RKO (cell line): ENCODE data around the gene LRFN2.

Experiments used
- DNase-seq: peaks from one replicate; pipeline ENCODE4 v3.0.0-alpha.2; 2016; ENCODE audit warnings: low spot score

Gene LRFN2

GRCh38 chr6:40543776-40544175, 43.4 kb downstream of the LRFN2 start:
- no peak for DNase-seq

- DNase-seq = no peak
Observed at GRCh38 chr6:40543146-40543545, 44.0 kb downstream of the LRFN2 start.

GRCh38 chr6:40542175-40542764, 44.9 kb downstream of the LRFN2 start:
- DNase-seq = no peak

DNA sequence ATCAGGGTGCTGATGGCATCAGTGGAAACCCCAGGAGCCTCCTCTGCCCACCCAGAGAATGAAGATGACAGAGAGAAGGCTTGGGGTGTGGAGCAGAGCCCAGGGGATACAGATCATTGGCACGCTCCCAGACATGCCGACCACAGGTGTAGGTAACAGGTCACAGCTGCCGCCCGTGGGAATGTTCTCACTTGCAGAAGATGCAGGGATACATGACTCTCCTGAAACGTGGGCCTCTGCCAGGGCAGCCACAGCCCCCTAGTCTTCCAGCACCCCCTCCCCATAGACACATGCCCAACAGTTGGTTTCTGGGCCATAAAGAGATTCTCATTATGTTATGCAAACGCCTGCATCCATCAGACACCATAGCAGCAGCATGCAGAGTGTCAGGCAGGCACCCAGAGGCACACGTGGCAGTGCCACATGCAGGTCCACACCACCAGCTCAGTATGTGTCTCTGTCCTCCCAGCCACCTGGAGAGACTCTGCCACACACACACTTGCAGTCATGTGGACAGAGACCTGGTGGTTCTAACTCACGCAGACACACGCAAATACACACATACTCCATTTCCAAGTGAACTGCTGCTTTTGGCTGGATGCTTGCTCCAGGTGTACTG, 45.5 kb downstream of the LRFN2 start:
- DNase-seq = no peak

GRCh38 chr6:40540790-40541189, 46.4 kb downstream of the LRFN2 start:
- no peak for DNase-seq

- DNase-seq = no peak
Observed at GRCh38 chr6:40539853-40540252, 47.3 kb downstream of the LRFN2 start.

GRCh38 chr6:40538556-40538955, 48.6 kb downstream of the LRFN2 start:
- no peak for DNase-seq

- no peak for DNase-seq
Observed at GRCh38 chr6:40537446-40537845, 49.7 kb downstream of the LRFN2 start.

- DNase-seq = no peak
Observed at GRCh38 chr6:40536442-40536841, 50.7 kb downstream of the LRFN2 start.

DNA sequence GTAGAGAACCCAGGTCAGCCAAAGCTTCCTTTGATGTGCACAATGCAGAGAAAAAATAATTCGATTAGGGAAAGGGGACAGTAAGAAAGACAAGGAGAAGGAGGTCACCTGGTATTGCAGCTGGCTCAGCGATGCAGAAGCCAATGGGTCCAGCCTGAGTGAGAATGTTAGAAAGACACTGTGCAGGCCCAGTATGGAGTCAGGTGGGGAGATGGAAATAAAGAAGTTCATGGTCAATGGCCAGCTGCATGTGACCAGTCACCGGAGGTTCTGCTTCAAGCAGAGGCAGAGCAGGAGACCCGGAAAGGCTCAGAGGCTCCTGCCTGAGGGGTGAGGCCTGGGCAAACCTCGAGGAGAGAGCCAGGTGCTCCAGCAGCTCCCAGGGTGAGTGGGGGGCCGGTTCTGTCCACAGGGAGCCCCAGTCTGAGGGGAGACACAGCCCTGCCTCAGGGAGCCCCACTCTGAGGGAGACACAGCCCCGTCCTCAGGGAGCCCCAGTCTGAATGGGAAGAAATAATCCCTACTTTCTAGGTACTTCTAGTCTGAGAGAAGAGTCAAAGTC, 51.3 kb downstream of the LRFN2 start:
- DNase-seq = no peak

- peak; percentile 2 for DNase-seq
Observed at GRCh38 chr6:40535110-40535818, 51.9 kb downstream of the LRFN2 start.

DNA sequence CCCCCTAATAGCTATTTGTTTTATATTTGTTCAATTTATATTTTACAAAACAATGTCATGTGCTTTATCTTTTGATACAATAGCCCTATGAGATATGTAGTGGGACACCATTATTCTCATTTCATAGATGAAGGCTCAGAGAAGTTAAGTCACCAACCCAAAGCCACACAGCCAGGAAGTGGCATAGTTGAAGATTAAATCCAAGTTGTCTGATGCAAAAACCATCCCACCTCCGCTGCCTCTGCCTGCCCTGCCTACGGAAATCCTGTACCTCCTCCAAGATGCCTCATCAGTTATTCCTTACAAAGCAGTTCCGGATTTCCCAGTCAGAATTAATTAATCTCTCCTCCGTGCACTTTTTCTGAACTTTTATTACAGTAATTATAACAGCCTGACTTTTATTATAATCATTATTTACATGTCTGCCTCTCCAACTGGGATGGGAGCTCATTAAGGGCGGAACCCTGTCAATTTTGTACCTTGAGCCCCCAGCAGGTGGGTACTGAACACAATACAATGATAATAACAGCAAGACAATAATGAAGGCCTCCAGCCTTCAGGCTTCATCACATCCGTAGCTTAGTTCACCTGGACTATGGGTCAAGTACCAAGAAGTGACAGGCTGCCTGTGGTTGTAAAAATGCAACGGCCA, 54.7 kb downstream of the LRFN2 start:
- no peak for DNase-seq

- DNase-seq = no peak
Observed at GRCh38 chr6:40529919-40530318, 57.2 kb downstream of the LRFN2 start.

DNA sequence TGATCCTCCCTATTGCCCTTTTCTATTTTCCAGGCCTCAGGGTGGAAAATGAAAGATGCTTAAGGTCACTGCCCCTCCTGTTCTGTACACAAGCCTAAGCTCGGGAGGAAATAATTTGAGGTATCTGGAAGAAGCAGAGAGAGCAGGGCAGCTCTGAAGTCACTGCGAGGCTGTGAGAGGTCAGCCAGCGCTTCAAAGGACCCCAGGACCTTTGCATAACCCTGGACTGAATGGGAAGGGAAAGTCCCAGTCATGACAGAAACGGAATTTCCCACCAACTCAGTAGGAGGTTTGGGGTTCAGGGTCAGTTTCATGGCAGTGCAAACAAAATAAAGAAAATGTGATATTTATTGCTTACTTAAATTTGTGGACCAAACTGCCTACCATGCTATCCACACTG, 58.1 kb downstream of the LRFN2 start:
- no peak for DNase-seq

DNA sequence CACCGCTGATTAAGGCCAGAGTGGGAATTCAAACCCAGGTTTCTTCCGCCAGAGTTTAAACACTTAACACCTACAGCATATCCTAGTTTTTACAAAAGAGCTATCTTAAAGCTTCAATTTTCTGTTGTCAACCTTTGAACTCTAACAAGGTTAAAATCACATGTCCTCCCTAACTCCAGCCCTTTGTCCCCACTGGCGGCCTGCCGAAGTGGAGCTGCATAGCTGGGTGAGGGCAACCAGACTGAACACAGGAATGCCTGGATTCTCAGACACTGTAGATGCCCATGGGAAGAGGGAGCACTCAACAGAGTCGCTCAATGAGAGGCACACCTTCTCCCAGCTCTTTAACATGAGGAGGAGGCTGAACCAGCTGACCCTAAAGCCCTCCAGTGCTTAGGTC, 59.1 kb downstream of the LRFN2 start:
- DNase-seq = no peak

DNA sequence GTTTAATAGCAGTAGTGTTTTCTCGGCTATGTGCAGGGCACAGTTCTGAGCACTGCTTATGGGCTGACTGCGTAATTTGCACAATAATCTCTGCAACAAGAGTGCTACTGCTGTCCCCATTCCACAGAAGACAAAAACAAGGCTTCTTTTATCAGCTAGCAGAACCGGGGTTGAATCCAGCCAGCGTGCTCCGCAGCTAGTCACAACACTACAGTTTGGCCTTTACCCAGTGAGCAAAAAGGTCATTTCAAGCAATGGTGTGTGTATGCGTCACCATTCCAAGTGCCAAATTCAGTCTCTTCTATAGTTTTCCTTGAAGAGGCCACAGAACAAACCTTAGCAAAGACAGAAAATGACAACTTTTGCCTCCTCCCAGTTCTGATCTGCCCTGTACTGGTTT, 61.1 kb downstream of the LRFN2 start:
- no peak for DNase-seq

DNA sequence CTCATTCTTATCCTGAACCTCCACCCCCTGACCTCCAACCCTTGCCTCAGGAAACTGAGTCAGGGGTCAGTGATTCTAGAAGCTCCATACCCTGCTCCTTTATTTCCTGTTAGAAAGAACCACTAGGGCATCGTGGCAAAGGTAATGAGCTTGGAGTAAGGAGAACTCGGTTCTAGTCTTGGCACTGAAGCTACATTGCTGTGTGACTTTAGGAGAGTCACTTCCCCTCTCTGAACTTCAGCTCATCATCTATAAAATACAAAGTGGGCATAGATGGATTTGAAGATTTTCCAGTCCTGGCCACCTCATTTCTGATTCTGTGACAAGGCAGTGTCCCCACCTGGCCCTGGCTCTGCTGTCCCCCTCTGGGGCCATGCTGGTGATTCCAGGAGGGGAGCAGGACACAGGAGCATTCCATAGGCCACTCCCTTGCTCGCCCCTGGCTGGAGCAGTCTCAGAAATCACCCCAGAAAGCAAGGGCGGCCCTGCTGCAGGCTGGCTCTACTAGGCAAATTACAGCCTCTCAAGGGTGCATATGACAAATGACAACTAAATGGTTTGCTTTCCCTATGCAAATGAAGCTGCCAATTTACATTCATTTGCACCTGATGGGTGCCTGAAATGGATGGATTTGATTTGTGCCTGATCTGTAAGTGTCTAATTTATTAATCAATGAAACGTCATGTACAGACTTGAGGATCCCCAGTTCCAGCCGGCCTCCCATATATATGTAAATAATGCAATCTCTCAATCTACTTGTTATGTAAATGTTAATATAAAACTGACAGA, 62.2 kb downstream of the LRFN2 start:
- no peak for DNase-seq

DNA sequence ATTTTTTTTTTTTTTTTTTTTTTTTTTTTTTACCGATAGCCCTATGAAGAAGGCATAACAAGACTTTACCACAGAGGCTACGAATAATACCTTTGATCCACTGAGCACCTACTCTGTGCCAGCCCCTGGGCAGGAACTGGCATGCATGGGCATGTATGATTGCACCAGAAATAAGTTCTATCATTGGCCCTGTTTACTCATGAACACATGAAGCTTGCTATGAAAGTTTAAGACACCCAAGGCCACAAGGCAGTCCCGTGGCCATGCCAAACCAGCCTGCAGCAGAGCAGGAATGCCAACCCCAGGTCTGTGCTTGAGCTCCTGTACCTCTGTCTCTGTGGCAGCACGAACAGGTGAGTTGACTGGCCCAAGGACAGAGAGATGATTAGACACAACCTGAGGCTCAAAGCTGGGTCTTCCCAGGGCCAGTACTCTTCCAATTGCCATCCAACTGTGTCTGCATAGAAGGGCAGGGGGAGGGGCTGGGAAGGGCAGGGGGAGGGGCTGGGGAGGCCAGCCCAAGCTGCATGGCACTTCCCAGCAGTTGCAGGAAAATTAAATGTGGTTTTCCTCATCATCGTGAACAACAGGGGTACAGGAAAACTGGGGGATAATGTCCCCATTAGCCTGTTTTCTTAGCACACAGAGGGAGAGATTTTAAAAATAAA, 63.5 kb downstream of the LRFN2 start:
- no peak for DNase-seq

DNA sequence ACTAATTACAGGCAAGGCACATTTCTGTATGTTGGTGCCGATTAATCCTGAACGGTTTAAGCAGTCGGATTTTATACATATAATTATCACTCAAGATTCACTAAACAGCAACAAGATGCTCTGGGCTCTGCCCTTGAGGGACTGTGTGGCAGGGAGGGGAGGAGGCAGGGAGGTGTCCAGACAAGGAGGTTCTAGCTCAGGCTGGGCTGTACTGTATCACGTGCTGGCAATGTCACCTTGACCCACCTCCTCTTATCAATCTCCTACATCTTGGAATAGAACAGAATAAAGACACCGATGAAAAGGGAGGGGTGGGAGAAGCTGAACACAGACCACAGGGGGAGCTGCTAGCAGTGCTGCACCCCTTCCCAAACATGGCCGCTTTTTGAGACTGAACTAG, 65.7 kb downstream of the LRFN2 start:
- no peak for DNase-seq

GRCh38 chr6:40520678-40521077, 66.5 kb downstream of the LRFN2 start:
- no peak for DNase-seq

DNA sequence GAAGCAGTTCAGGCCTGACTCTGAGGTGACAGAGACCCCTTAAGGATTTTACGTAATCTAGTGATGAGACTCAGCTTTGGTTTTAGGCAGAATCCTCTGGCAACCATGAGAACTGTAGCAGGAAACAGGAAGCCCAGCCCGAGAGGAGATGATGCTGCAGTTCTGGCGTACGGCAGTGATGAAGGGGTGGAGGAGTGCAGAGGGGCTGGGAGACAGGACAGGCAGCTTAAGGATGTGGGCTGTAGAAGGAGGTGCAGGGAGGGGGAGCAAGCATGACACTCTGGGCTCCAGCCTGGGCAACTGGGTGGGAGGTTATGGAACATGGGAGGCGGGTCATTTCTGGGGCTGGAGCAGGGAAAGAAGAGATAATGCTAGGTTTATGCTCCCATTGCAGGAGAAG, 67.1 kb downstream of the LRFN2 start:
- no peak for DNase-seq
